MM.1S (cell line): ENCODE measurements around the gene E2F7.

ENCODE experiments used
- DNase-seq: peaks from one replicate; pipeline ENCODE4 v3.0.0-alpha.2; 2015
- H2AFZ ChIP-seq: fragments of 300-600 bp; sonication (generic); 2 replicates; pipeline ENCODE4 v1.6.0; 2016; ENCODE audit warnings: antibody characterized with exemption, low read length
- H3F3A ChIP-seq: fragments of 300-600 bp; sonication (generic); 2 replicates; pipeline ENCODE4 v1.6.1; 2016; ENCODE audit warnings: mild to moderate bottlenecking, antibody characterized with exemption, low read length, moderate library complexity, mixed read lengths; ENCODE audit not compliant: insufficient read depth
- H3K27ac ChIP-seq: fragments of 300-600 bp; sonication (generic); 2 replicates; pipeline ENCODE4 v1.5.1; 2016; ENCODE audit warnings: mild to moderate bottlenecking, low read length
- H3K27me3 ChIP-seq: fragments of 300-600 bp; sonication (generic); replicated peaks from 2 replicates; pipeline ENCODE4 v1.6.0; 2016; ENCODE audit warnings: low read length; ENCODE audit not compliant: insufficient read depth
- H3K36me3 ChIP-seq: fragments of 300-600 bp; sonication (generic); replicated peaks from 2 replicates; pipeline ENCODE4 v1.6.1; 2016; ENCODE audit warnings: mild to moderate bottlenecking, low read length, mixed read lengths; ENCODE audit not compliant: insufficient read depth
- H3K4me1 ChIP-seq: fragments of 300-600 bp; sonication (generic); 2 replicates; pipeline ENCODE4 v1.6.1; 2016; ENCODE audit warnings: low read length, mixed read lengths
- H3K4me2 ChIP-seq: fragments of 300-600 bp; sonication (generic); 2 replicates; pipeline ENCODE4 v1.6.0; 2016; ENCODE audit warnings: low read depth, low read length
- H3K4me3 ChIP-seq: fragments of 300-600 bp; sonication (generic); 2 replicates; pipeline ENCODE4 v1.5.1; 2016; ENCODE audit warnings: low read length, mixed read lengths
- H3K79me2 ChIP-seq: fragments of 300-600 bp; sonication (generic); 2 replicates; pipeline ENCODE4 v1.6.1; 2016; ENCODE audit warnings: mixed run types, low read length, mixed read lengths
- H3K9ac ChIP-seq: fragments of 300-600 bp; sonication (generic); 2 replicates; pipeline ENCODE4 v1.6.1; 2016; ENCODE audit warnings: low read length, mixed read lengths
- H3K9me2 ChIP-seq: fragments of 300-600 bp; sonication (generic); replicated peaks from 2 replicates; pipeline ENCODE4 v1.6.1; 2016; ENCODE audit warnings: mild to moderate bottlenecking, low read length, mixed read lengths; ENCODE audit not compliant: insufficient read depth
- H3K9me3 ChIP-seq: fragments of 300-600 bp; sonication (generic); replicated peaks from 2 replicates; pipeline ENCODE4 v1.6.1; 2016; ENCODE audit warnings: mild to moderate bottlenecking, low read length, mixed read lengths; ENCODE audit not compliant: insufficient read depth
- H4K20me1 ChIP-seq: fragments of 300-600 bp; sonication (generic); 2 replicates; pipeline ENCODE4 v1.6.1; 2016; ENCODE audit warnings: mild to moderate bottlenecking, low read length, moderate library complexity, mixed read lengths; ENCODE audit not compliant: insufficient read depth
- EZH2 ChIP-seq: fragments of 300-600 bp; sonication (generic); optimal IDR thresholded peaks from 2 replicates; pipeline ENCODE3; 2017; ENCODE audit warnings: low read depth, mild to moderate bottlenecking, antibody characterized with exemption, low read length, mixed read lengths
- EZH2phosphoT487 ChIP-seq: fragments of 300-600 bp; sonication (generic); IDR thresholded peaks from 2 replicates; pipeline ENCODE4 v1.6.1; 2018; ENCODE audit warnings: antibody characterized with exemption, low read length
- TF ChIP-seq, protein P1 (sequence below): fragments of 300-600 bp; sonication (generic); IDR thresholded peaks from 2 replicates; pipeline ENCODE4 v1.5.1; 2016; ENCODE audit warnings: antibody characterized with exemption, low read length, mixed read lengths

The E2F7 gene

DNA sequence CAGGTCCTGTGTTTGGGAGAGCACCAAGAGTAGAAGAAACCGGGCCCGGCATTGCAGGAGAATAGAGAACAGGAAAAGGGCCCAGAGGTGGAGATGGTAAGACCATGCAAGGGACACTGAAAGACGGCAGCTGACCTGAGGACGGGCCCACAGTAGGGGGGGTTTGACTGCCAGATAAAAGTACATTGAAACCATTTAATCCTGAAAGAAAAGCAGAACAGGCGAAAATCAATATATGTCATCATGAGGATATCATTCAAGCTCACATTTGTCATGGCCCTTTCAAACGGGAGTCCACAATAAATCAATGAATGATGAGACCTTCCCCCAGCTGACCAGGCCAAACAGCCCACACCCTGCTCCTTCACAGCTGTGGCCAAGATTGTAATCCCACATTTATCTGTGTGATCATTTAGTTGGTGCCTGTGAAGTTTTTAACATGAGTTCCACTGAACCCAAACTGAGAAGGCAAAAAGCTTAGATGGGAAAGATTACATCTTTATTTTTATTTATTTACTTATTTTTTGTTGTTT is 39.5 kb downstream of the E2F7 start:
- Histone ChIP-seq H3K9me3 (no peaks in the 10 kb centered on the region), H3K4me3 (no peak overlapping the region), H3K27me3 (no peaks in the 10 kb centered on the region), H3K4me2 (no peak overlapping the region), H3K36me3 (peaks cover 28% of the 10 kb centered on the region), H3K9ac (no peak overlapping the region), H3K9me2 (no peaks in the 10 kb centered on the region), H3K4me1 (no peaks in the 10 kb centered on the region), H3K79me2 (no peaks in the 10 kb centered on the region), H4K20me1 (no peaks in the 10 kb centered on the region), H3K27ac (no peak overlapping the region), H3F3A (no peaks in the 10 kb centered on the region), H2AFZ (no peak overlapping the region)
- DNase-seq = no peak
- TF ChIP-seq EZH2 = no peak
- no peak for TF ChIP-seq EZH2phosphoT487
- TF ChIP-seq, protein P1, sequence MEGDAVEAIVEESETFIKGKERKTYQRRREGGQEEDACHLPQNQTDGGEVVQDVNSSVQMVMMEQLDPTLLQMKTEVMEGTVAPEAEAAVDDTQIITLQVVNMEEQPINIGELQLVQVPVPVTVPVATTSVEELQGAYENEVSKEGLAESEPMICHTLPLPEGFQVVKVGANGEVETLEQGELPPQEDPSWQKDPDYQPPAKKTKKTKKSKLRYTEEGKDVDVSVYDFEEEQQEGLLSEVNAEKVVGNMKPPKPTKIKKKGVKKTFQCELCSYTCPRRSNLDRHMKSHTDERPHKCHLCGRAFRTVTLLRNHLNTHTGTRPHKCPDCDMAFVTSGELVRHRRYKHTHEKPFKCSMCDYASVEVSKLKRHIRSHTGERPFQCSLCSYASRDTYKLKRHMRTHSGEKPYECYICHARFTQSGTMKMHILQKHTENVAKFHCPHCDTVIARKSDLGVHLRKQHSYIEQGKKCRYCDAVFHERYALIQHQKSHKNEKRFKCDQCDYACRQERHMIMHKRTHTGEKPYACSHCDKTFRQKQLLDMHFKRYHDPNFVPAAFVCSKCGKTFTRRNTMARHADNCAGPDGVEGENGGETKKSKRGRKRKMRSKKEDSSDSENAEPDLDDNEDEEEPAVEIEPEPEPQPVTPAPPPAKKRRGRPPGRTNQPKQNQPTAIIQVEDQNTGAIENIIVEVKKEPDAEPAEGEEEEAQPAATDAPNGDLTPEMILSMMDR = no peak

DNA sequence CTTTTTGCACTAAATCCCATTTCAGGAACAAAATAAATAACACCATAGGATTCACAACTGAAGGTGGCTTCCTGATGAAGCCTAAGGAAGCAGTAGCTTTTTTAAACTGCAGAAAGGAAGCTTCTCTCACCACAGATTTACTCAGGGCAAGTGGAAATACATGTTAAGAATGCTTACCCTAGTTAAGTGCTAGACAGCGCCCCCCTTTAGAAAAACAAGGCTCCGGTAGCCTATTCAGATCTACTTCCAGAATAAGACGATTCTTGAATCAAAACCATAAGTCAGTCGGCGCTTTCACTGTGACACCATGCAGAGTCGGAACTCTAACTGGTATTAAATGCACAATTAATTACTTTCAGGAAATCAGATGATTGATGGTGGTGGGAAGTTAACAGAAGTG is 41.9 kb downstream of the E2F7 start:
- Histone ChIP-seq H3K27me3 (no peaks in the 10 kb centered on the region), H3K4me1 (no peaks in the 10 kb centered on the region), H4K20me1 (no peaks in the 10 kb centered on the region), H3K9me2 (no peaks in the 10 kb centered on the region), H3K27ac (no peak overlapping the region), H3K36me3 (peaks cover 26% of the 10 kb centered on the region; the same call in 1 of the 2 replicates), H3K79me2 (no peaks in the 10 kb centered on the region), H3K4me3 (no peak overlapping the region), H2AFZ (no peak overlapping the region), H3K9ac (no peak overlapping the region), H3K9me3 (no peaks in the 10 kb centered on the region), H3K4me2 (no peak overlapping the region), H3F3A (no peaks in the 10 kb centered on the region)
- TF ChIP-seq EZH2phosphoT487 (no peak), EZH2 (no peak)
- TF ChIP-seq, protein P1 = no peak
- no peak for DNase-seq

DNA sequence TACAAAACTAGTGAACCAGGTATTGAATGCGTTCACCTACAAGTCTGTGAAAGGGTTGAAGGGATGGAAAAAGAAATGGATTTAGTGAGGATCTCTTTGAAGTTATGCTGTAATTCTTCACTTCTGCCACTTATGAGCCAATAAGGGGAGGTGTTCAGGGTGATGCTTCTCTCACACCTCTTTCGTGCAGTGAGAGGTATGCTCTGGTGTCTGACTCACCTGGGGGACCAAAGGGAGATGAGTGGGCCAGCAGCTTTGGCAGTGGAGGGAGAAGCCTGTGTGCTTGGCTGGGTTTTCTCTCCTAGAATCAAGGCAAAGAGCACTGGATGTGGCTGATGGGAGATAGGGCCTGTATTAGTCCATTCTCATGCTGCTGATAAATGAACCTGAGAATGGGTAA is 45.4 kb downstream of the E2F7 start:
- no peaks in the 10 kb centered on the region for H3K9me2 ChIP-seq
- no peaks in the 10 kb centered on the region for H3K79me2 ChIP-seq
- no peak for DNase-seq
- no peaks in the 10 kb centered on the region for H3F3A ChIP-seq
- H4K20me1 ChIP-seq = no peaks in the 10 kb centered on the region
- H3K9ac ChIP-seq = no peak overlapping the region
- H3K36me3 ChIP-seq = peaks cover 26% of the 10 kb centered on the region; the same call in 1 of the 2 replicates
- H3K27ac ChIP-seq = no peak overlapping the region
- H3K9me3 ChIP-seq = no peaks in the 10 kb centered on the region
- TF ChIP-seq, protein P1 = no peak
- TF ChIP-seq EZH2 (no peak), EZH2phosphoT487 (no peak)
- no peak overlapping the region for H3K4me3 ChIP-seq
- H2AFZ ChIP-seq = no peak overlapping the region
- H3K27me3 ChIP-seq = no peaks in the 10 kb centered on the region
- no peak overlapping the region for H3K4me2 ChIP-seq
- H3K4me1 ChIP-seq = no peaks in the 10 kb centered on the region
